Keratinocyte (primary cell): Measurements from ENCODE around the gene NLRP5.

ENCODE experiments used
- CTCF ChIP-seq, 3 experiments: IDR thresholded peaks in 1 of 3; conservative IDR thresholded peaks in 1 of 3; optimal IDR thresholded peaks in 1 of 3; 2 replicates in 2 of 3; 3 replicates in 1 of 3; pipeline versions ENCODE3 to v1.5.1; 2011; ENCODE audit warnings: low read length in 3 of 3, mild to moderate bottlenecking in 3 of 3, moderate library complexity in 2 of 3, control low read depth in 1 of 3, inconsistent platforms in 1 of 3; ENCODE audit not compliant: insufficient read depth in 2 of 3; ENCODE audit errors: extremely low read depth in 1 of 3
- EZH2 ChIP-seq: IDR thresholded peaks from one replicate; pipeline ENCODE4 v1.6.1; 2012; ENCODE audit warnings: inconsistent platforms, mild to moderate bottlenecking, low read length, moderate library complexity

GRCh38 chr19:55980415-55980814 lies 6.2 kb upstream of the NLRP5 start:
- no peak for TF ChIP-seq CTCF (optimal IDR thresholded peaks at IDR 0.05 in 1 of 3, IDR thresholded peaks at IDR 0.05 in 1 of 3, conservative IDR thresholded peaks at IDR 0.05 in 1 of 3; ENCODE audit: extremely low read depth in 1 of 3, insufficient read depth in 2 of 3, low read length in 3 of 3)
- TF ChIP-seq EZH2 = no peak
